ENCODE measurements around the gene MYD88.

MYD88 gene

GRCh38 chr3:38138349-38139190, at the start of gene MYD88:
MYD88 (plus strand) TSS chr3:38138661; CDS start chr3:38138701, 40 bp downstream.
- peak; percentile 77 for DNase-seq (ENCODE audit: low read depth)

- no peak for DNase-seq (ENCODE audit: low read depth)
These were observed 49.3 kb upstream of the MYD88 start for GRCh38 chr3:38089163-38089562.

GRCh38 chr3:38090453-38090852, 48.0 kb upstream of the MYD88 start:
- no peak for DNase-seq (ENCODE audit: low read depth)

- DNase-seq (ENCODE audit: low read depth): no peak
These were observed 43.5 kb upstream of the MYD88 start for GRCh38 chr3:38094999-38095398.

- DNase-seq (ENCODE audit: low read depth): no peak
These were observed 42.6 kb upstream of the MYD88 start for GRCh38 chr3:38095669-38096483.

- no peak for DNase-seq (ENCODE audit: low read depth)
These were observed 40.8 kb upstream of the MYD88 start for GRCh38 chr3:38097446-38098375.

- DNase-seq (ENCODE audit: low read depth): no peak
These were observed 40.1 kb upstream of the MYD88 start for GRCh38 chr3:38098376-38098723.

GRCh38 chr3:38099518-38099917, 38.9 kb upstream of the MYD88 start:
- no peak for DNase-seq (ENCODE audit: low read depth)

- no peak for DNase-seq (ENCODE audit: low read depth)
These were observed 38.0 kb upstream of the MYD88 start for GRCh38 chr3:38100498-38100897.

GRCh38 chr3:38101811-38102443, 36.5 kb upstream of the MYD88 start:
- no peak for DNase-seq (ENCODE audit: low read depth)

- DNase-seq (ENCODE audit: low read depth): no peak
These were observed 36.0 kb upstream of the MYD88 start for GRCh38 chr3:38102444-38102814.

- no peak for DNase-seq (ENCODE audit: low read depth)
These were observed 32.9 kb upstream of the MYD88 start for GRCh38 chr3:38105525-38105924.

- DNase-seq (ENCODE audit: low read depth): no peak
These were observed 30.4 kb upstream of the MYD88 start for GRCh38 chr3:38107911-38108648.

GRCh38 chr3:38108649-38109579, 29.5 kb upstream of the MYD88 start:
- no peak for DNase-seq (ENCODE audit: low read depth)

GRCh38 chr3:38109580-38110313, 28.7 kb upstream of the MYD88 start:
- no peak for DNase-seq (ENCODE audit: low read depth)

GRCh38 chr3:38110314-38111050, 28.0 kb upstream of the MYD88 start:
- no peak for DNase-seq (ENCODE audit: low read depth)

- DNase-seq (ENCODE audit: low read depth): no peak
These were observed 27.3 kb upstream of the MYD88 start for GRCh38 chr3:38111201-38111600.

GRCh38 chr3:38111696-38112377, 26.6 kb upstream of the MYD88 start:
- DNase-seq (ENCODE audit: low read depth): no peak

Measured in activated T-helper 9 cell treated with anti-CD3 and anti-CD28 coated beads, Interleukin-2, amount 50 U/mL, for 16 hours (primary cell).